Left ventricle myocardium inferior (tissue), 1 donor: ENCODE measurements around the gene KCNMA1. TPM values are rescaled to one million over a fixed set of nuclear protein-coding genes. Genes with fewer than 3 reads are reported as not detected.

Experiments
- DNase-seq: peaks from one replicate; pipeline ENCODE4 v3.0.0-alpha.2; 2020
- H3K27ac ChIP-seq: fragments of 200-600 bp; replicated peaks from 2 replicates; pipeline ENCODE4 v1.8.0; 2021
- H3K27me3 ChIP-seq: fragments of 200-600 bp; 2 replicates; pipeline ENCODE4 v1.8.0; 2021; ENCODE audit warnings: low read depth
- H3K36me3 ChIP-seq: fragments of 200-600 bp; 2 replicates; pipeline ENCODE4 v1.8.0; 2021
- H3K4me1 ChIP-seq: fragments of 200-600 bp; 2 replicates; pipeline ENCODE4 v1.8.0; 2021
- H3K4me3 ChIP-seq: fragments of 200-600 bp; 2 replicates; pipeline ENCODE4 v1.8.0; 2021; ENCODE audit warnings: mild to moderate bottlenecking, moderate library complexity
- H3K9me3 ChIP-seq: fragments of 200-600 bp; replicated peaks from 2 replicates; pipeline ENCODE4 v1.8.0; 2021
- CTCF ChIP-seq: fragments of 200-600 bp; IDR thresholded peaks from 2 replicates; pipeline ENCODE4 v1.8.0; 2021; ENCODE audit warnings: antibody characterized with exemption, mild to moderate bottlenecking, borderline replicate concordance
- intact Hi-C: fragments of 100-400 bp; cut with micrococcal nuclease; formaldehyde crosslinking; loops from one replicate; pipeline ENCODE4 v1.11.0; 2022
- total RNA-seq: library from RNA; stranded (reverse); fragmentation: NEBNext Ultra II Directional; extraction: Animal tissue kit (Norgen Biotek cat#: 25700); gene quantifications from one replicate; pipeline ENCODE4 v1.2.1, GENCODE V29; 2021
- donor health status: DM: no; HTN: yes; CAD: no; lungs with severe emphysema.

KCNMA1 gene
- total RNA-seq, 1 donor from 2014 or later = 1.8 TPM

GRCh38 chr10:77196614-77197013 is 441.0 kb downstream of the KCNMA1 start:
- H3K9me3 ChIP-seq = no peaks in the 10 kb centered on the region
- H3K27ac ChIP-seq = no peak overlapping the region
- peaks cover 84% of the 10 kb centered on the region for H3K27me3 ChIP-seq
- intact Hi-C loops = no loop called here
- H3K4me1 ChIP-seq = no peaks in the 10 kb centered on the region
- H3K36me3 ChIP-seq = no peaks in the 10 kb centered on the region
- no peak for DNase-seq
- no peak overlapping the region for H3K4me3 ChIP-seq
- TF ChIP-seq CTCF = no peak

GRCh38 chr10:77195101-77195500 is 442.5 kb downstream of the KCNMA1 start:
- intact Hi-C loops = no loop called here
- no peak for DNase-seq
- TF ChIP-seq CTCF = no peak
- no peaks in the 10 kb centered on the region for H3K9me3 ChIP-seq
- H3K36me3 ChIP-seq = no peaks in the 10 kb centered on the region
- no peaks in the 10 kb centered on the region for H3K4me1 ChIP-seq
- no peak overlapping the region for H3K27ac ChIP-seq
- H3K27me3 ChIP-seq = peaks cover 87% of the 10 kb centered on the region
- H3K4me3 ChIP-seq = no peak overlapping the region

- H3K36me3 ChIP-seq = no peaks in the 10 kb centered on the region
- intact Hi-C loops = no loop called here
- H3K27ac ChIP-seq = no peak overlapping the region
- H3K27me3 ChIP-seq = peaks cover 88% of the 10 kb centered on the region
- H3K4me3 ChIP-seq = no peak overlapping the region
- DNase-seq = no peak
- H3K4me1 ChIP-seq = no peaks in the 10 kb centered on the region
- TF ChIP-seq CTCF = no peak
- no peaks in the 10 kb centered on the region for H3K9me3 ChIP-seq
Measured at GRCh38 chr10:77193001-77193400, 444.6 kb downstream of the KCNMA1 start.

GRCh38 chr10:77192402-77192801 is 445.2 kb downstream of the KCNMA1 start:
- peaks cover 85% of the 10 kb centered on the region for H3K27me3 ChIP-seq

GRCh38 chr10:77191324-77192049 is 446.1 kb downstream of the KCNMA1 start:
- Histone ChIP-seq H3K27me3 (peaks cover 83% of the 10 kb centered on the region), H3K9me3 (no peaks in the 10 kb centered on the region), H3K27ac (no peak overlapping the region), H3K4me1 (no peaks in the 10 kb centered on the region), H3K36me3 (no peaks in the 10 kb centered on the region), H3K4me3 (no peak overlapping the region)
- intact Hi-C loops = no loop called here
- no peak for TF ChIP-seq CTCF
- no peak for DNase-seq

More at GRCh38 chr10:77192402-77192801, 445.2 kb downstream of the KCNMA1 start:
- Histone ChIP-seq H3K27ac (no peak overlapping the region), H3K4me3 (no peak overlapping the region), H3K9me3 (no peaks in the 10 kb centered on the region), H3K36me3 (no peaks in the 10 kb centered on the region), H3K4me1 (no peaks in the 10 kb centered on the region)
- DNase-seq = no peak
- no peak for TF ChIP-seq CTCF
- intact Hi-C loops = no loop called here
